HCT116 (cell line): Measurements from ENCODE around the gene SLMAP. TPM values are rescaled to one million over a fixed set of nuclear protein-coding genes. Genes with fewer than 3 reads are reported as not detected.

Experiments used
- ATAC-seq: fragments of 200-7000 bp; cut with Tn5 transposase; 2 replicates; pipeline ENCODE4 v1.9.1; 2020; ENCODE audit warnings: mild to moderate bottlenecking, moderate library complexity
- BruUV-seq: library from RNA; stranded (reverse); fragments of 400-500 nt; replicated peaks from 2 replicates; lab custom pipeline; 2021; lab: Mats Ljungman, UMichigan
- CTCF ChIA-PET: fragments of 300-600 bp; sonication (Branson Sonifier 250); formaldehyde crosslinking; loops from one replicate; lab custom pipeline; 2021; ENCODE audit warnings: antibody characterized with exemption; lab: Charles Lee
- POLR2A ChIA-PET: fragments of 300-600, 350-600 bp; sonication (Branson Sonifier 250); formaldehyde crosslinking; loops from one replicate; lab custom pipeline; 2021; ENCODE audit warnings: antibody characterized with exemption; lab: Charles Lee
- RAD21 ChIA-PET, 2 experiments: fragments of 300-600 bp; sonication (Branson Sonifier 250); formaldehyde crosslinking; loops; one replicate each; lab custom pipeline; 2023; ENCODE audit warnings: low total read pairs in 2 of 2; ENCODE audit not compliant: uncharacterized antibody in 2 of 2, unreplicated experiment in 2 of 2, low non-redundant PET in 1 of 2; lab: Charles Lee
- DNase-seq: peaks from one replicate; pipeline ENCODE4 v3.0.0-alpha.2; 2010; ENCODE audit warnings: low read depth, low spot score
- H2AFZ ChIP-seq: fragments of 200-600 bp; shearing (Covaris generic), sonication (generic); 2 replicates; pipeline ENCODE4 v1.6.1; 2017; ENCODE audit warnings: low read depth, mixed run types, mixed read lengths, antibody characterized with exemption, low read length; ENCODE audit not compliant: poor library complexity, severe bottlenecking
- H3K27ac ChIP-seq: 2 replicates; pipeline ENCODE4 v1.5.1; 2012; ENCODE audit warnings: low read depth, low read length
- H3K27me3 ChIP-seq: fragments of 200-600 bp; sonication (generic); 2 replicates; pipeline ENCODE4 v1.6.1; 2016; ENCODE audit warnings: mixed run types, low read length, mixed read lengths; ENCODE audit not compliant: insufficient read depth
- H3K36me3 ChIP-seq, 2 experiments: fragments of 200-500 bp in 1 of 2; fragments of 200-600 bp in 1 of 2; sonication (Bioruptor generic) in 1 of 2; sonication (generic) in 1 of 2; 2 replicates each; pipeline versions ENCODE4 v1.5.1 to v1.6.1; 2014 to 2016; ENCODE audit warnings: low read length in 2 of 2, inconsistent platforms in 1 of 2, mixed read lengths in 1 of 2, mixed run types in 1 of 2; ENCODE audit not compliant: insufficient read depth in 2 of 2, control insufficient read depth in 1 of 2
- H3K4me1 ChIP-seq, 2 experiments: fragments of 200-600 bp in 1 of 2; sonication (generic) in 1 of 2; 2 replicates each; pipeline versions ENCODE4 v1.5.1 to v1.6.1; 2012 to 2017; ENCODE audit warnings: low read length in 2 of 2, inconsistent platforms in 1 of 2, mild to moderate bottlenecking in 1 of 2, mixed read lengths in 1 of 2, mixed run types in 1 of 2, moderate library complexity in 1 of 2; ENCODE audit not compliant: insufficient read depth in 2 of 2, control insufficient read depth in 1 of 2
- H3K4me2 ChIP-seq: fragments of 200-600 bp; sonication (generic); 2 replicates; pipeline ENCODE4 v1.6.1; 2017; ENCODE audit warnings: mixed run types, low read length, mixed read lengths
- H3K4me3 ChIP-seq, 2 experiments: fragments of 200-600 bp in 1 of 2; sonication (generic) in 1 of 2; replicated peaks in 1 of 2; 2 replicates each; pipeline ENCODE4 v1.5.1; 2011 to 2016; ENCODE audit warnings: low read length in 2 of 2, control low read depth in 1 of 2, low read depth in 1 of 2, mild to moderate bottlenecking in 1 of 2, mixed read lengths in 1 of 2, mixed run types in 1 of 2
- H3K79me2 ChIP-seq: fragments of 200-600 bp; sonication (generic); 2 replicates; pipeline ENCODE4 v1.6.1; 2017; ENCODE audit warnings: mild to moderate bottlenecking, mixed run types, low read length, moderate library complexity, mixed read lengths; ENCODE audit not compliant: insufficient read depth
- H3K9ac ChIP-seq: fragments of 200-600 bp; sonication (generic); 2 replicates; pipeline ENCODE4 v1.6.1; 2016; ENCODE audit warnings: low read length, mixed read lengths
- H3K9me2 ChIP-seq: fragments of 200-600 bp; sonication (generic), shearing (Covaris generic); 2 replicates; pipeline ENCODE4 v1.6.1; 2017; ENCODE audit warnings: mixed run types, mild to moderate bottlenecking, moderate library complexity; ENCODE audit not compliant: insufficient read depth
- H3K9me3 ChIP-seq, 2 experiments: fragments of 200-500 bp in 1 of 2; fragments of 200-600 bp in 1 of 2; sonication (Bioruptor generic) in 1 of 2; sonication (generic) in 1 of 2; 2 replicates each; pipeline ENCODE4 v1.6.1; 2014 to 2017; ENCODE audit warnings: low read length in 2 of 2, mixed read lengths in 2 of 2, inconsistent platforms in 1 of 2, low read depth in 1 of 2, mild to moderate bottlenecking in 1 of 2, mixed run types in 1 of 2, moderate library complexity in 1 of 2; ENCODE audit not compliant: control insufficient read depth in 1 of 2, insufficient read depth in 1 of 2
- H4K20me1 ChIP-seq: fragments of 200-600 bp; sonication (generic), shearing (Covaris generic); 2 replicates; pipeline ENCODE4 v1.6.1; 2017; ENCODE audit warnings: mixed run types, mild to moderate bottlenecking, moderate library complexity; ENCODE audit not compliant: insufficient read depth
- CBX3 ChIP-seq: IDR thresholded peaks from 2 replicates; pipeline ENCODE4 v1.6.1; 2012; ENCODE audit warnings: low read depth
- CEBPB ChIP-seq: IDR thresholded peaks from 2 replicates; pipeline ENCODE4 v1.6.1; 2012; ENCODE audit warnings: low read depth
- CTCF ChIP-seq, 3 experiments: fragments of 200-600 bp in 1 of 3; sonication (generic) in 1 of 3; IDR thresholded peaks in 2 of 3; conservative IDR thresholded peaks in 1 of 3; 2 replicates each; pipeline ENCODE4 v1.5.1; 2012 to 2017; ENCODE audit warnings: low read depth in 2 of 3, low read length in 2 of 3, antibody characterized with exemption in 1 of 3, borderline replicate concordance in 1 of 3, control low read depth in 1 of 3, mild to moderate bottlenecking in 1 of 3, mixed read lengths in 1 of 3, mixed run types in 1 of 3, moderate library complexity in 1 of 3; ENCODE audit not compliant: insufficient read depth in 1 of 3
- EGR1 ChIP-seq: IDR thresholded peaks from 2 replicates; pipeline ENCODE4 v1.6.1; 2012; ENCODE audit warnings: low read depth
- ELF1 ChIP-seq: IDR thresholded peaks from 2 replicates; pipeline ENCODE4 v1.6.1; 2012; ENCODE audit warnings: low read depth, borderline replicate concordance
- EZH2 ChIP-seq: fragments of 200-600 bp; sonication (generic); IDR thresholded peaks from 2 replicates; pipeline ENCODE4 v1.6.1; 2017; ENCODE audit warnings: antibody characterized with exemption, mixed run types
- EZH2phosphoT487 ChIP-seq: fragments of 200-600 bp; IDR thresholded peaks from 2 replicates; pipeline ENCODE4 v1.6.1; 2018; ENCODE audit warnings: antibody characterized with exemption, borderline replicate concordance
- FOSL1 ChIP-seq: IDR thresholded peaks from 2 replicates; pipeline ENCODE4 v1.6.1; 2012; ENCODE audit warnings: low read depth
- JUND ChIP-seq: IDR thresholded peaks from 2 replicates; pipeline ENCODE4 v1.6.1; 2012
- MAX ChIP-seq: IDR thresholded peaks from 2 replicates; pipeline ENCODE4 v1.6.1; 2012
- POLR2A ChIP-seq: IDR thresholded peaks from 2 replicates; pipeline ENCODE4 v1.7.0; 2011; ENCODE audit warnings: borderline replicate concordance; ENCODE audit not compliant: insufficient read depth, insufficient read length; ENCODE audit errors: extremely low read depth
- POLR2AphosphoS5 ChIP-seq: IDR thresholded peaks from 2 replicates; pipeline ENCODE4 v1.6.1; 2011; ENCODE audit warnings: mild to moderate bottlenecking, low read depth, low read length, moderate library complexity
- RAD21 ChIP-seq: IDR thresholded peaks from 2 replicates; pipeline ENCODE4 v1.6.1; 2012; ENCODE audit warnings: low read depth, mild to moderate bottlenecking
- REST ChIP-seq: IDR thresholded peaks from 2 replicates; pipeline ENCODE4 v1.6.1; 2012; ENCODE audit warnings: low read depth
- SIN3A ChIP-seq: IDR thresholded peaks from 2 replicates; pipeline ENCODE4 v1.6.1; 2012; ENCODE audit warnings: low read depth
- SP1 ChIP-seq: IDR thresholded peaks from 2 replicates; pipeline ENCODE4 v1.6.1; 2012; ENCODE audit warnings: low read depth
- SRF ChIP-seq: IDR thresholded peaks from 2 replicates; pipeline ENCODE4 v1.6.1; 2012; ENCODE audit warnings: low read depth
- TCF7L2 ChIP-seq: IDR thresholded peaks from 2 replicates; pipeline ENCODE4 v1.7.0; 2011; ENCODE audit warnings: borderline replicate concordance, inconsistent platforms; ENCODE audit not compliant: insufficient read depth, insufficient read length; ENCODE audit errors: extremely low read depth
- YY1 ChIP-seq: IDR thresholded peaks from 2 replicates; pipeline ENCODE4 v1.6.1; 2011; ENCODE audit warnings: low read length, low read depth, moderate library complexity, mild to moderate bottlenecking; ENCODE audit not compliant: insufficient replicate concordance; ENCODE audit errors: extremely low read depth
- ZBTB33 ChIP-seq: IDR thresholded peaks from 2 replicates; pipeline ENCODE4 v1.6.1; 2011; ENCODE audit warnings: mild to moderate bottlenecking, low read length, moderate library complexity; ENCODE audit not compliant: insufficient replicate concordance; ENCODE audit errors: extremely low read depth
- ZFX ChIP-seq: fragments of 450-650 bp; IDR thresholded peaks from 2 replicates; pipeline ENCODE4 v1.6.1; 2017
- ZNF274 ChIP-seq: fragments of 200-500 bp; sonication (Bioruptor generic); IDR thresholded peaks from 2 replicates; pipeline ENCODE4 v1.6.1; 2014; ENCODE audit warnings: mild to moderate bottlenecking, low read depth, low read length, inconsistent platforms
- intact Hi-C: fragments of 100-400 bp; cut with micrococcal nuclease; formaldehyde crosslinking; loops from 2 replicates; pipeline ENCODE4 v1.10.0; 2022
- total RNA-seq: library from RNA; stranded (reverse); gene quantifications from one replicate; pipeline ENCODE4 v1.2.1, GENCODE V29; 2021; ENCODE audit not compliant: unreplicated experiment

The SLMAP gene
- total RNA-seq, 1 experiment from 2014 or later, result 81.0 TPM

- no TSS peak for BruUV-seq
- peaks cover 97% of the 10 kb centered on the region for H3K79me2 ChIP-seq
- ChIA-PET CTCF (no interaction called here), POLR2A (no interaction called here), RAD21 (no interaction called here)
- intact Hi-C loops, result no loop called here
- no peaks in the 10 kb centered on the region for H3K9me2 ChIP-seq
- ATAC-seq, result peak; percentile 63; the same call in 1 of the 2 replicates
- 0 out of 4 replicates have a peak overlapping the region, but pooled peaks of 1 of the 2 experiments have one; percentile 18 for H3K4me3 ChIP-seq
- H3K4me1 ChIP-seq, result peaks cover 46 to 74% of the 10 kb centered on the region in 2 experiments
- H3K4me2 ChIP-seq, result peak overlapping the region; percentile 53
- DNase-seq, result no peak
- H4K20me1 ChIP-seq, result peaks cover 3% of the 10 kb centered on the region; the same call in 1 of the 2 replicates
- peak overlapping the region; percentile 24; the same call in 1 of the 2 replicates for H3K9ac ChIP-seq
- no peak overlapping the region for H2AFZ ChIP-seq
- H3K27ac ChIP-seq, result no peak overlapping the region; the same call in 1 of the 2 replicates
- H3K27me3 ChIP-seq, result no peaks in the 10 kb centered on the region
- no peaks in the 10 kb centered on the region for H3K9me3 ChIP-seq
- H3K36me3 ChIP-seq, result no peaks in the 10 kb centered on the region
- TF ChIP-seq CBX3, result peak; percentile 57; the same call in 1 of the 2 replicates
- TF ChIP-seq SP1, result peak; percentile 42; the same call in 1 of the 2 replicates
- no peak for TF ChIP-seq POLR2AphosphoS5
- TF ChIP-seq FOSL1, result peak; percentile 74
- TF ChIP-seq POLR2A, result no peak
- TF ChIP-seq ELF1, result no peak
- no peak for TF ChIP-seq TCF7L2
- TF ChIP-seq CEBPB, result no peak
- no peak for TF ChIP-seq EGR1
- TF ChIP-seq ZFX, result no peak
- no peak for TF ChIP-seq EZH2
- TF ChIP-seq YY1, result no peak
- no peak for TF ChIP-seq ZBTB33
- TF ChIP-seq SIN3A, result no peak
- no peak for TF ChIP-seq REST
- TF ChIP-seq JUND, result peak; percentile 48; the same call in 1 of the 2 replicates
- TF ChIP-seq MAX, result no peak
- TF ChIP-seq ZNF274, result no peak
- no peak for TF ChIP-seq SRF
- no peak for TF ChIP-seq RAD21
- TF ChIP-seq EZH2phosphoT487, result no peak
- no peak for TF ChIP-seq CTCF (IDR thresholded peaks at IDR 0.05 in 2 of 3, conservative IDR thresholded peaks at IDR 0.05 in 1 of 3; ENCODE audit: borderline replicate concordance in 1 of 3, insufficient read depth in 1 of 3, low read depth in 2 of 3, low read length in 2 of 3)
These were observed 40.2 kb downstream of the SLMAP start for GRCh38 chr3:57796261-57796660.
